Measurements from ENCODE around the gene MRPS26. TPM values are rescaled to one million over a fixed set of nuclear protein-coding genes. Genes with fewer than 3 reads are reported as not detected.
"Not testable (repeated sequence)": the region's sequence is repeated elsewhere in the genome, so short reads cannot be mapped to it uniquely, and the experiment has no call there.

The MRPS26 gene
- total and polyA plus RNA-seq, 8 donors = 4.5 to 102 (median 56.6) TPM

- Histone ChIP-seq H3K36me3 (peaks cover 5 to 83% (median 69%) of the 10 kb centered on the region in 4 donors), H3K27me3 (no peaks in the 10 kb centered on the region), H3K27ac (no peak overlapping the region), H3K4me3 (no peak overlapping the region), H3K9me3 (no peaks in the 10 kb centered on the region), H3K4me1 (no peaks in the 10 kb centered on the region)
- DNase-seq = no peak
- WGBS, 5 donors = 54 to 88% (median 80%) methylated on average over 3 of the region's 3 CpGs
- intact Hi-C loops (cut with DNase I; ENCODE audit: low total_unique reads) = no loop called here
- TF ChIP-seq, protein P1, sequence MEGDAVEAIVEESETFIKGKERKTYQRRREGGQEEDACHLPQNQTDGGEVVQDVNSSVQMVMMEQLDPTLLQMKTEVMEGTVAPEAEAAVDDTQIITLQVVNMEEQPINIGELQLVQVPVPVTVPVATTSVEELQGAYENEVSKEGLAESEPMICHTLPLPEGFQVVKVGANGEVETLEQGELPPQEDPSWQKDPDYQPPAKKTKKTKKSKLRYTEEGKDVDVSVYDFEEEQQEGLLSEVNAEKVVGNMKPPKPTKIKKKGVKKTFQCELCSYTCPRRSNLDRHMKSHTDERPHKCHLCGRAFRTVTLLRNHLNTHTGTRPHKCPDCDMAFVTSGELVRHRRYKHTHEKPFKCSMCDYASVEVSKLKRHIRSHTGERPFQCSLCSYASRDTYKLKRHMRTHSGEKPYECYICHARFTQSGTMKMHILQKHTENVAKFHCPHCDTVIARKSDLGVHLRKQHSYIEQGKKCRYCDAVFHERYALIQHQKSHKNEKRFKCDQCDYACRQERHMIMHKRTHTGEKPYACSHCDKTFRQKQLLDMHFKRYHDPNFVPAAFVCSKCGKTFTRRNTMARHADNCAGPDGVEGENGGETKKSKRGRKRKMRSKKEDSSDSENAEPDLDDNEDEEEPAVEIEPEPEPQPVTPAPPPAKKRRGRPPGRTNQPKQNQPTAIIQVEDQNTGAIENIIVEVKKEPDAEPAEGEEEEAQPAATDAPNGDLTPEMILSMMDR (IDR thresholded peaks at IDR 0.05) = no peak
- no peak for TF ChIP-seq EP300 (IDR thresholded peaks at IDR 0.05)
- TF ChIP-seq POLR2AphosphoS5 (IDR thresholded peaks at IDR 0.05) = no peak
- no peak for TF ChIP-seq POLR2A (IDR thresholded peaks at IDR 0.05)
Observed at GRCh38 chr20:3014662-3015061, 31.2 kb upstream of the MRPS26 start.

DNA sequence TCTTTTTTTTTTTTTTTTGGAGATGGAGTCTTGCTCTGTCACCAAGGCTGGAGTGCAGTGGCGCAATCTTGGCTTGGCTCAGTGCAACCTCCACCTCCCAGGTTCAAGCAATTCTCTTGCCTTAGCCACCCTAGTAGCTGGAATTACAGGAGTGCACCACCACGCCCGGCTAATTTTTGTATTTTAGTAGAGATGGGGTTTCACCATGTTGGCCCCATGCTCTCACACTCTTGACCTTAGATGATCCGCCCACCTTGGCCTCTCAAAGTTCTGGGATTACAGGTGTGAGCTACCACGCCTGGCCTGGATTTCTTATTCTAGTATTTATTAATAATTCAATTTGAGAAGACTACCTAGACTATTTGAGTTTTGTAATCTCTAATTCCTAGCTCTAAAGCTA, 30.6 kb upstream of the MRPS26 start:
- H3K4me3 ChIP-seq; intact Hi-C loops (cut with DNase I; ENCODE audit: low total_unique reads); H3K27ac ChIP-seq; H3K9me3 ChIP-seq; H3K27me3 ChIP-seq; DNase-seq; H3K4me1 ChIP-seq: not testable (repeated sequence)
- peaks cover 5 to 80% (median 66%) of the 10 kb centered on the region in 4 donors for H3K36me3 ChIP-seq
- 96 to 98% (median 97%) methylated on average over 5 of the region's 5 CpGs for WGBS, 5 donors

GRCh38 chr20:3021327-3021726, 24.5 kb upstream of the MRPS26 start:
- Histone ChIP-seq H3K27ac (no peak overlapping the region), H3K4me3 (no peak overlapping the region), H3K9me3 (no peaks in the 10 kb centered on the region), H3K36me3 (peaks cover 41 to 83% (median 77%) of the 10 kb centered on the region in 4 donors), H3K27me3 (no peaks in the 10 kb centered on the region), H3K4me1 (no peaks in the 10 kb centered on the region)
- no peak for DNase-seq
- TF ChIP-seq POLR2A (IDR thresholded peaks at IDR 0.05) (no peak), EP300 (IDR thresholded peaks at IDR 0.05) (no peak), POLR2AphosphoS5 (IDR thresholded peaks at IDR 0.05) (no peak)
- 90 to 98% (median 91%) methylated on average over 4 of the region's 4 CpGs for WGBS, 5 donors
- intact Hi-C loops (cut with DNase I; ENCODE audit: low total_unique reads) = no loop called here

- Histone ChIP-seq H3K4me1 (no peaks in the 10 kb centered on the region), H3K4me3 (no peak overlapping the region), H3K27me3 (no peaks in the 10 kb centered on the region), H3K27ac (no peak overlapping the region), H3K36me3 (peaks cover 44 to 83% (median 77%) of the 10 kb centered on the region in 4 donors), H3K9me3 (no peaks in the 10 kb centered on the region)
- TF ChIP-seq POLR2AphosphoS5 (IDR thresholded peaks at IDR 0.05) = no peak
- no peak for TF ChIP-seq POLR2A (IDR thresholded peaks at IDR 0.05)
- TF ChIP-seq, protein P1 (IDR thresholded peaks at IDR 0.05) = no peak
- TF ChIP-seq EP300 (IDR thresholded peaks at IDR 0.05) = no peak
- DNase-seq = no peak
- intact Hi-C loops (cut with DNase I; ENCODE audit: low total_unique reads) = no loop called here
- WGBS, 5 donors = 92 to 100% (median 98%) methylated on average over 5 of the region's 5 CpGs
Observed at GRCh38 chr20:3021777-3022176, 24.1 kb upstream of the MRPS26 start.

DNA sequence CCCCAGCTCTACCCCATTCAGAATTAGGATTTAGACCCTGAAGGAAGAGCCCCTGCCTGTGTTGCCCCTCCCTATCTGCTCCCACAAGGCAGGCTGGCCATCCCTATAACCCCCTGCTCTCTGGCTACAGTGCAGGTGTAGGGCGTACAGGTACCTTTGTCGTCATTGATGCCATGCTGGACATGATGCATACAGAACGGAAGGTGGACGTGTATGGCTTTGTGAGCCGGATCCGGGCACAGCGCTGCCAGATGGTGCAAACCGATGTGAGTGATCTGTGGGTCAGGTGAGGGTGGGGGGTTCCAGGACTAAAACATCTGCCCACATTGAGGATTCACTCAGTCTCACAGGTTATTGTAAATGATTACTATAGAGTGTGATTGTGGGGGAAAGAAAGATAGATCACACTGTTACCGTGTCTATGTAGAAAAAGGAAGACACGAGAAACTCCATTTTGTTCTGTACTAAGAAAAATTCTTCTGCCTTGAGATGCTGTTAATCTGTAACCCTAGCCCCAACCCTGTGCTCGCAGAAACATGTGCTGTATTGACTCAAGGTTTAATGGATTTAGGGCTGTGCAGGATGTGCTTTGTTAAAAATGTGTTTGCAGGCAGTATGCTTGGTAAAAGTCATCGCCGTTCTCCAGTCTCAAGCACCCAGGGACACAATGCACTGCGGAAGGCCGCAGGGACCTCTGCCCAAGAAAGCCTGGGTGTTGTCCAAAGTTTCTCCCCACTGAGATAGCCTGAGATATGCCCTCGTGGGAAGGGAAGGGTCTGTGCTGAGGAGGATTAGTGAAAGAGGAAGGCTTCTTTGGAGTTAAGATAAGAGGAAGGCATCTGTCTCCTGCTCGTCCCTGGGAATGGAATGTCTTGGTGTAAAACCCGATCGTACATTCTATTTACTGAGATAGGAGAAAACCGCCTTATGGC, 23.0 kb upstream of the MRPS26 start:
- 62 to 86% (median 63%) methylated on average over 20 of the region's 20 CpGs for WGBS, 5 donors
- DNase-seq = peak in 1 of 2 donors; percentile 28
- H3K27me3 ChIP-seq; H3K27ac ChIP-seq; H3K4me3 ChIP-seq; intact Hi-C loops (cut with DNase I; ENCODE audit: low total_unique reads); H3K4me1 ChIP-seq; H3K9me3 ChIP-seq: not testable (repeated sequence)
- H3K36me3 ChIP-seq = peaks cover 50 to 83% (median 80%) of the 10 kb centered on the region in 4 donors

DNA sequence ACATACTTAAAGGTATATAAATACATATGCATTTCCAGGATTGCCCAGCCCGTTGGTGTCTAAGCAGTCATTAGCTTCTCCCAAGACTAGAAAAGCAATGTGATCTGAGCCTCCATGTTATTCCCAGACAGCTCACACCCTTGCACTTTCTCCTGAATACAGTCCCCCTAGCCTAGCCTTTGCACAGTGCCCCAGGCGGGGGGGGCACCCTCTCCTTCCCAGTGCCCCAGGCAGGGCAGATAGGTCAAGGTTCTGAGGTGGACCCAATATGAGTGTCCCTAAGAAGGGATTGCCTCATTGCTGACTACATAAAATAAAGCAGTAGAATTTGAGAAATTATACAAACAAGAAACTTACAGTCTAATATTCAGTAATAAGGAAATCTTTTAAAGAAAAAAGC, 17.9 kb upstream of the MRPS26 start:
- TF ChIP-seq, protein P1 (IDR thresholded peaks at IDR 0.05) = no peak
- TF ChIP-seq POLR2AphosphoS5 (IDR thresholded peaks at IDR 0.05) = no peak
- no peak for TF ChIP-seq POLR2A (IDR thresholded peaks at IDR 0.05)
- no peak for TF ChIP-seq EP300 (IDR thresholded peaks at IDR 0.05)

More for the DNA sequence above, 17.9 kb upstream of the MRPS26 start:
- intact Hi-C loops (cut with DNase I; ENCODE audit: low total_unique reads) = no loop called here
- H3K9me3 ChIP-seq = no peaks in the 10 kb centered on the region
- H3K4me3 ChIP-seq = no peak overlapping the region
- peaks cover 51 to 97% (median 96%) of the 10 kb centered on the region in 4 donors for H3K36me3 ChIP-seq
- WGBS, 5 donors = 65 to 83% (median 81%) methylated on average over 2 of the region's 2 CpGs
- no peaks in the 10 kb centered on the region for H3K27me3 ChIP-seq
- no peak for DNase-seq
- H3K27ac ChIP-seq = no peak overlapping the region
- H3K4me1 ChIP-seq = no peaks in the 10 kb centered on the region

All from stomach (tissue), 9 donors.